H1 (cell line): ENCODE measurements around the gene SLC16A11. TPM values are rescaled to one million over a fixed set of nuclear protein-coding genes. Genes with fewer than 3 reads are reported as not detected.

Source experiments
- CTCF ChIA-PET: fragments of 300-600 bp; sonication (Branson Sonifier 250); formaldehyde crosslinking; loops from one replicate; lab custom pipeline; 2021; ENCODE audit not compliant: partially characterized antibody; lab: Charles Lee
- POLR2A ChIA-PET: fragments of 300-600 bp; sonication (Branson Sonifier 250); formaldehyde crosslinking; loops from one replicate; lab custom pipeline; 2021; ENCODE audit warnings: inconsistent platforms; ENCODE audit not compliant: partially characterized antibody; lab: Charles Lee
- DNase-seq, 2 experiments: peaks; one replicate each; pipeline versions ENCODE4 v3.0.0 to v3.0.0-alpha.2; 2010 to 2022; ENCODE audit warnings: low spot score in 2 of 2, low read depth in 1 of 2, mixed read lengths in 1 of 2
- FAIRE-seq: peaks from 2 replicates; lab custom pipeline; 2011; peaks lifted over from hg19 to GRCh38; lab: Jason Lieb, UNC
- H2AFZ ChIP-seq: 2 replicates; pipeline ENCODE4 v1.8.1; 2012; ENCODE audit warnings: low read length, inconsistent platforms
- H2AK5ac ChIP-seq: 2 replicates; pipeline ENCODE4 v1.6.1; 2013; ENCODE audit warnings: low read depth, low read length
- H2BK120ac ChIP-seq: replicated peaks from 2 replicates; pipeline ENCODE3; 2013; ENCODE audit warnings: low read depth, low read length, inconsistent platforms
- H2BK12ac ChIP-seq: 2 replicates; pipeline ENCODE4 v1.6.1; 2013; ENCODE audit warnings: low read depth, low read length
- H2BK15ac ChIP-seq: 2 replicates; pipeline ENCODE4 v1.6.1; 2013; ENCODE audit warnings: low read length
- H2BK20ac ChIP-seq: 2 replicates; pipeline ENCODE4 v1.6.1; 2013; ENCODE audit warnings: low read length
- H2BK5ac ChIP-seq: 2 replicates; pipeline ENCODE4 v1.6.1; 2013; ENCODE audit warnings: low read depth, low read length
- H3K14ac ChIP-seq: 2 replicates; pipeline ENCODE4 v1.6.1; 2013; ENCODE audit warnings: inconsistent platforms; ENCODE audit not compliant: insufficient read length
- H3K18ac ChIP-seq: 2 replicates; pipeline ENCODE4 v1.6.1; 2013; ENCODE audit warnings: low read length; ENCODE audit errors: extremely low read depth
- H3K23ac ChIP-seq: 2 replicates; pipeline ENCODE4 v1.6.1; 2013; ENCODE audit warnings: inconsistent platforms; ENCODE audit not compliant: insufficient read length
- H3K23me2 ChIP-seq: 2 replicates; pipeline ENCODE4 v1.6.1; 2013; ENCODE audit warnings: low read depth, low read length
- H3K27ac ChIP-seq: 2 replicates; pipeline ENCODE4 v1.6.1; 2011; ENCODE audit warnings: low read depth, low read length, inconsistent platforms
- H3K27me3 ChIP-seq, 4 experiments: replicated peaks in 1 of 4; 1 replicate in 1 of 4; 2 replicates in 3 of 4; pipeline versions ENCODE4 v1.6.1 to v1.8.1; 2011 to 2013; ENCODE audit warnings: low read length in 3 of 4, mild to moderate bottlenecking in 3 of 4, inconsistent platforms in 2 of 4, mixed read lengths in 2 of 4, moderate library complexity in 1 of 4; ENCODE audit not compliant: control insufficient read depth in 3 of 4, insufficient read depth in 3 of 4; ENCODE audit errors: extremely low read depth in 1 of 4
- H3K36me3 ChIP-seq, 4 experiments: 2 replicates each; pipeline versions ENCODE4 v1.6.1 to v1.8.1; 2011 to 2013; ENCODE audit warnings: mild to moderate bottlenecking in 4 of 4, low read length in 3 of 4, moderate library complexity in 2 of 4, control low read depth in 1 of 4, inconsistent platforms in 1 of 4; ENCODE audit not compliant: insufficient read depth in 4 of 4, control insufficient read depth in 2 of 4
- H3K4ac ChIP-seq: replicated peaks from 2 replicates; pipeline ENCODE3; 2013; ENCODE audit warnings: low read length, low read depth, mixed read lengths, inconsistent platforms; ENCODE audit not compliant: insufficient read length
- H3K4me1 ChIP-seq, 4 experiments: replicated peaks in 1 of 4; 1 replicate in 1 of 4; 2 replicates in 3 of 4; pipeline versions ENCODE4 v1.6.1 to v1.8.1; 2011 to 2013; ENCODE audit warnings: low read length in 3 of 4, inconsistent platforms in 2 of 4, mixed read lengths in 1 of 4; ENCODE audit not compliant: insufficient read depth in 4 of 4, control insufficient read depth in 3 of 4
- H3K4me2 ChIP-seq, 2 experiments: 2 replicates each; pipeline versions ENCODE4 v1.6.1 to v1.8.1; 2011 to 2013; ENCODE audit warnings: low read depth in 2 of 2, low read length in 2 of 2, control low read depth in 1 of 2, inconsistent platforms in 1 of 2, mild to moderate bottlenecking in 1 of 2; ENCODE audit not compliant: insufficient read depth in 1 of 2
- H3K4me3 ChIP-seq, 4 experiments: fragments of 200-600, 300-600 bp in 1 of 4; sonication (generic), shearing (Covaris generic), sonication (Bioruptor Twin) in 1 of 4; 2 replicates each; pipeline versions ENCODE4 v1.5.1 to v1.8.1; 2011 to 2016; ENCODE audit warnings: low read length in 4 of 4, low read depth in 3 of 4, control low read depth in 2 of 4, inconsistent platforms in 2 of 4, mild to moderate bottlenecking in 2 of 4, mixed read lengths in 1 of 4, moderate library complexity in 1 of 4; ENCODE audit not compliant: insufficient read depth in 2 of 4; ENCODE audit errors: extremely low read depth in 1 of 4
- H3K56ac ChIP-seq: replicated peaks from 2 replicates; pipeline ENCODE3; 2013; ENCODE audit warnings: low read depth, mild to moderate bottlenecking, mixed read lengths, low read length, inconsistent platforms; ENCODE audit not compliant: insufficient read length
- H3K79me1 ChIP-seq: 2 replicates; pipeline ENCODE4 v1.6.1; 2013; ENCODE audit warnings: low read depth, low read length, control low read depth
- H3K79me2 ChIP-seq, 2 experiments: 2 replicates each; pipeline versions ENCODE4 v1.6.1 to v1.8.1; 2012 to 2013; ENCODE audit warnings: low read length in 2 of 2, mild to moderate bottlenecking in 2 of 2, inconsistent platforms in 1 of 2; ENCODE audit not compliant: insufficient read depth in 2 of 2, control insufficient read depth in 1 of 2
- H3K9ac ChIP-seq, 4 experiments: replicated peaks in 1 of 4; 1 replicate in 1 of 4; 2 replicates in 3 of 4; pipeline versions ENCODE4 v1.6.1 to v1.8.1; 2011 to 2013; ENCODE audit warnings: low read depth in 3 of 4, low read length in 3 of 4, control low read depth in 2 of 4, mild to moderate bottlenecking in 2 of 4, moderate library complexity in 2 of 4, inconsistent platforms in 1 of 4; ENCODE audit errors: extremely low read depth in 1 of 4
- H3K9me3 ChIP-seq, 2 experiments: 2 replicates each; pipeline versions ENCODE4 v1.6.1 to v1.8.1; 2012 to 2013; ENCODE audit warnings: mild to moderate bottlenecking in 2 of 2, moderate library complexity in 2 of 2, control low read depth in 1 of 2, inconsistent platforms in 1 of 2, low read depth in 1 of 2, low read length in 1 of 2, mixed read lengths in 1 of 2; ENCODE audit not compliant: insufficient read depth in 2 of 2
- H4K20me1 ChIP-seq, 2 experiments: replicated peaks in 1 of 2; 2 replicates each; pipeline versions ENCODE3 to v1.8.1; 2011 to 2013; ENCODE audit warnings: inconsistent platforms in 2 of 2, low read length in 2 of 2, mild to moderate bottlenecking in 1 of 2; ENCODE audit not compliant: insufficient read depth in 2 of 2, control insufficient read depth in 1 of 2
- H4K5ac ChIP-seq: 2 replicates; pipeline ENCODE4 v1.6.1; 2013; ENCODE audit warnings: low read length, low read depth, mixed read lengths, inconsistent platforms; ENCODE audit not compliant: insufficient read length
- H4K8ac ChIP-seq: 2 replicates; pipeline ENCODE4 v1.8.0; 2013; ENCODE audit warnings: mild to moderate bottlenecking, moderate library complexity, low read length, inconsistent platforms; ENCODE audit not compliant: insufficient read depth; ENCODE audit errors: extremely low read depth
- H4K91ac ChIP-seq: replicated peaks from 2 replicates; pipeline ENCODE3; 2013; ENCODE audit warnings: low read length, mixed read lengths, inconsistent platforms; ENCODE audit not compliant: insufficient read length
- JUND ChIP-seq: IDR thresholded peaks from 2 replicates; pipeline ENCODE4 v1.6.1; 2011; ENCODE audit warnings: mild to moderate bottlenecking, improper control_type of control experiment, low read length
- RBBP5 ChIP-seq: IDR thresholded peaks from 2 replicates; pipeline ENCODE4 v1.7.1; 2012; ENCODE audit warnings: low read depth, mild to moderate bottlenecking, inconsistent platforms, low read length, moderate library complexity, borderline replicate concordance
- SIN3A ChIP-seq, 2 experiments: IDR thresholded peaks in 1 of 2; conservative IDR thresholded peaks in 1 of 2; 2 replicates each; pipeline ENCODE4 v1.6.1; 2011 to 2012; ENCODE audit warnings: low read length in 2 of 2, improper control_type of control experiment in 1 of 2, low read depth in 1 of 2, mild to moderate bottlenecking in 1 of 2
- WGBS, 2 experiments: shearing (Covaris generic) in 1 of 2; methylation state at CpG; one replicate each; pipeline versions ENCODE4 v1.1.6 to v1.1.7; 2013 to 2015; ENCODE audit warnings: low lambda C conversion rate in 2 of 2, mixed read lengths in 2 of 2, inconsistent platforms in 1 of 2, low coverage in 1 of 2, missing lambda C conversion rate in 1 of 2; ENCODE audit not compliant: insufficient replicate concordance in 2 of 2, insufficient coverage in 1 of 2, insufficient read length in 1 of 2; ENCODE audit errors: extremely low coverage in 1 of 2, missing lambda C conversion rate in 1 of 2; 5-methylcytosine and 5-hydroxymethylcytosine counted together
- polyA plus RNA-seq, 7 experiments: library from polyadenylated mRNA; depleted of rRNA in 3 of 7; stranded (reverse) in 5 of 7; unstranded in 2 of 7; fragments of >200 nt in 5 of 7; fragments of 200-250 nt in 2 of 7; gene quantifications; 1 replicate in 5 of 7; 2 replicates in 1 of 7; 4 replicates in 1 of 7; pipeline versions ENCODE4 v1.2.1 to v1.2.3, GENCODE V29; 2011 to 2013; ENCODE audit warnings: missing spikeins in 2 of 7, mixed read lengths in 2 of 7
- total RNA-seq: library from RNA; stranded (reverse); fragmentation: NEBNext Ultra II Directional; extraction: Animal tissue kit (Norgen Biotek cat#: 25700); gene quantifications from 2 replicates; pipeline ENCODE4 v1.2.1, GENCODE V29; 2021

Gene SLC16A11
- total and polyA plus RNA-seq, 2 of the 8 experiments (the other 6 are each of a cell fraction or from before 2014, with no cell fraction given) = 0.35 to 0.39 TPM

DNA sequence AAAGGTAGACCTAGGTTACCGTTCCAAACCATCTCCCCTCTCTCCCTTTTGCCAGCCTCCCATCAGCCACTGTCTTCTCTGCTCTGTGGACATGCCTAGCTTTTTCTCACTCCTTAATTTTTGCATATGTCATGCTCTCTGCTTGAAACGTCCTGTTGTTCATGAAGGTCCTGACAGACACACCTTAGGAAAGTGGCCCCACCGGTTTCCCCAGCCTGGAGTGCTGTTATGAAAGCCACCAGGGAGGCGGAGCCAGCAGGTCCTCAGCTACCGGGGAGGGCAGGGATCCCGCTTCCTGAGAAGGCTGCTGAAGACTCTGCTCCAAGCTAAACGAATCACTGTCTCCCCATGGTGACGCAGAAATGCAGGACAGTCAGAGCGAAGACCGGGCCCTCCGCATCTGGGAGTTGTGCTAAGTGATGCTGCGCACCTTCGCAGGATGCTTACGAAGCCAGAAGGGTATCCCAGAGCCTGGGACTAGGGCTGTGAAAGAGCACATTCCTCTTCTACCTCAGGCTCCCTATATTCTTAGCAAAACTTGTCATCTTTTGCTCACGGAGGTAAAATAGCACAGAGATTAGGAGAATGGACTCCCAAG lies 2.3 kb upstream of the SLC16A11 start:
- FAIRE-seq (no peak), DNase-seq (peak in 1 of 2 experiments; percentile 72)
- Histone ChIP-seq H3K9me3 (no peaks in the 10 kb centered on the region), H3K36me3 (no peaks in the 10 kb centered on the region), H3K4me1 (peaks cover 0 to 18% (median 16%) of the 10 kb centered on the region in 4 experiments; a peak in 5 of 7 replicates), H3K14ac (no peak overlapping the region), H3K4me3 (peak overlapping the region; percentile 30 to 64 (median 34); a peak in 7 of 8 replicates), H3K27me3 (peaks cover 3 to 33% (median 32%) of the 10 kb centered on the region in 4 experiments), H3K23ac (no peak overlapping the region), H2BK20ac (no peak overlapping the region), H3K27ac (no peak overlapping the region), H3K79me2 (no peaks in the 10 kb centered on the region), H3K23me2 (peaks cover 32% of the 10 kb centered on the region; the same call in 1 of the 2 replicates), H2AK5ac (no peak overlapping the region), H4K91ac (no peak overlapping the region), H4K20me1 (peaks cover 0 to 6% of the 10 kb centered on the region in 2 experiments), H2BK5ac (no peak overlapping the region), H2BK15ac (no peak overlapping the region), H3K56ac (no peak overlapping the region), H4K8ac (no peak overlapping the region), H2BK120ac (no peak overlapping the region), H2AFZ (peak overlapping the region; percentile 12; the same call in 1 of the 2 replicates), H3K9ac (no peak overlapping the region), H3K4ac (no peak overlapping the region), H2BK12ac (no peak overlapping the region), H3K79me1 (no peaks in the 10 kb centered on the region), H4K5ac (no peak overlapping the region), H3K4me2 (peak overlapping the region; percentile 89 to 97), H3K18ac (no peak overlapping the region)
- WGBS, 2 experiments = 5% methylated on average over 15 of the region's 15 CpGs; no CpG with 5 or more reads in 1 of the 2 experiments
- TF ChIP-seq SIN3A (conservative IDR thresholded peaks at IDR 0.05 in 1 of 2, IDR thresholded peaks at IDR 0.05 in 1 of 2; ENCODE audit: low read depth in 1 of 2, low read length in 2 of 2) = peak in 1 of 2 experiments; percentile 71; a peak in 1 of 4 replicates
- no peak for TF ChIP-seq JUND
- TF ChIP-seq RBBP5 = peak; percentile 46; the same call in 1 of the 2 replicates
- ChIA-PET POLR2A (interaction anchor here (0.8 to 3.0 kb wide), 12 partner anchors 8 to 268 kb away, joined by 3 to 13 read pairs (median 4); partner anchors contain the start of genes GPS2 and SLC16A13), CTCF (interaction anchor here (0.8 to 17.5 kb wide), 51 partner anchors 8 to 514 kb away, joined by 3 to 434 read pairs (median 4); partner anchors contain the start of genes ACAP1, ASGR1, ASGR2 and SLC16A13)
